GM21619 (cell line): ENCODE measurements around the gene GPC5.

Source experiments
- ATAC-seq: cut with Tn5 transposase; IDR thresholded peaks from one replicate; pipeline ENCODE4 v1.9.1; 2021; ENCODE audit not compliant: unreplicated experiment

Gene GPC5

GRCh38 chr13:92589955-92590354 lies 1191.5 kb downstream of the GPC5 start:
- no peak for ATAC-seq

- ATAC-seq = no peak
Measured at GRCh38 chr13:92590503-92590908, 1192.1 kb downstream of the GPC5 start.

GRCh38 chr13:92591117-92591516 lies 1192.7 kb downstream of the GPC5 start:
- ATAC-seq = no peak

- no peak for ATAC-seq
Measured at GRCh38 chr13:92592757-92593156, 1194.3 kb downstream of the GPC5 start.

- no peak for ATAC-seq
Measured at GRCh38 chr13:92602560-92602959, 1204.1 kb downstream of the GPC5 start.

GRCh38 chr13:92609376-92609775 lies 1211.0 kb downstream of the GPC5 start:
- ATAC-seq = no peak

GRCh38 chr13:92612892-92613291 lies 1214.5 kb downstream of the GPC5 start:
- ATAC-seq = no peak

- no peak for ATAC-seq
Measured at GRCh38 chr13:92613921-92614320, 1215.5 kb downstream of the GPC5 start.

- no peak for ATAC-seq
Measured at GRCh38 chr13:92621985-92622384, 1223.6 kb downstream of the GPC5 start.

GRCh38 chr13:92622905-92623304 lies 1224.5 kb downstream of the GPC5 start:
- ATAC-seq = no peak

GRCh38 chr13:92626274-92626673 lies 1227.9 kb downstream of the GPC5 start:
- no peak for ATAC-seq

GRCh38 chr13:92640936-92641335 lies 1242.5 kb downstream of the GPC5 start:
- no peak for ATAC-seq

- no peak for ATAC-seq
Measured at GRCh38 chr13:92649140-92649813, 1250.9 kb downstream of the GPC5 start.

GRCh38 chr13:92656103-92656502 lies 1257.7 kb downstream of the GPC5 start:
- no peak for ATAC-seq

GRCh38 chr13:92656648-92657047 lies 1258.2 kb downstream of the GPC5 start:
- ATAC-seq = no peak

GRCh38 chr13:92657565-92657964 lies 1259.1 kb downstream of the GPC5 start:
- ATAC-seq = no peak

GRCh38 chr13:92658293-92658692 lies 1259.9 kb downstream of the GPC5 start:
- ATAC-seq = no peak

- ATAC-seq = no peak
Measured at GRCh38 chr13:92661406-92661805, 1263.0 kb downstream of the GPC5 start.

- ATAC-seq = no peak
Measured at GRCh38 chr13:92668157-92668556, 1269.7 kb downstream of the GPC5 start.

- ATAC-seq = no peak
Measured at GRCh38 chr13:92670096-92670495, 1271.7 kb downstream of the GPC5 start.

GRCh38 chr13:92671821-92672220 lies 1273.4 kb downstream of the GPC5 start:
- no peak for ATAC-seq

- no peak for ATAC-seq
Measured at GRCh38 chr13:92676246-92676645, 1277.8 kb downstream of the GPC5 start.

GRCh38 chr13:92677571-92677970 lies 1279.2 kb downstream of the GPC5 start:
- ATAC-seq = no peak
